NCI-H2227 treated with DMSO at 0.1 percent for 48 hours (cell line): ENCODE results near the gene PPM1M.
"Not testable (repeated sequence)": the region's sequence is repeated elsewhere in the genome, so short reads cannot be mapped to it uniquely, and the experiment has no call there.

ENCODE experiments used
- DNase-seq: peaks from one replicate; lab custom pipeline; 2025; lab: John Stamatoyannopoulos, UW

Gene PPM1M

GRCh38 chr3:52247409-52248164 lies 2.0 kb downstream of the PPM1M start:
- DNase-seq = no peak

GRCh38 chr3:52248165-52248541 lies 2.6 kb downstream of the PPM1M start:
- no peak for DNase-seq

GRCh38 chr3:52248816-52249547 lies 3.4 kb downstream of the PPM1M start:
- DNase-seq = no peak

GRCh38 chr3:52249683-52250082 lies 4.1 kb downstream of the PPM1M start:
- no peak for DNase-seq

- DNase-seq = no peak
Observed at GRCh38 chr3:52250122-52250521, 4.6 kb downstream of the PPM1M start.

- DNase-seq = no peak
Observed at GRCh38 chr3:52253314-52254304, 8.1 kb downstream of the PPM1M start.

- no peak for DNase-seq
Observed at GRCh38 chr3:52254608-52255007, 9.0 kb downstream of the PPM1M start.

GRCh38 chr3:52256159-52256558 lies 10.6 kb downstream of the PPM1M start:
- DNase-seq = no peak

- DNase-seq = no peak
Observed at GRCh38 chr3:52256622-52257021, 11.1 kb downstream of the PPM1M start.

GRCh38 chr3:52257911-52258310 lies 12.4 kb downstream of the PPM1M start:
- no peak for DNase-seq

GRCh38 chr3:52259035-52259434 lies 13.5 kb downstream of the PPM1M start:
- DNase-seq = no peak

GRCh38 chr3:52259448-52259847 lies 13.9 kb downstream of the PPM1M start:
- DNase-seq = no peak

- DNase-seq = no peak
Observed at GRCh38 chr3:52262447-52262846, 16.9 kb downstream of the PPM1M start.

- no peak for DNase-seq
Observed at GRCh38 chr3:52265387-52265786, 19.8 kb downstream of the PPM1M start.

GRCh38 chr3:52268036-52268435 lies 22.5 kb downstream of the PPM1M start:
- no peak for DNase-seq

- DNase-seq = no peak
Observed at GRCh38 chr3:52269776-52270175, 24.2 kb downstream of the PPM1M start.

GRCh38 chr3:52270252-52270754 lies 24.7 kb downstream of the PPM1M start:
- no peak for DNase-seq

- DNase-seq = not testable (repeated sequence)
Observed at GRCh38 chr3:52272172-52272571, 26.6 kb downstream of the PPM1M start.

GRCh38 chr3:52272831-52273230 lies 27.3 kb downstream of the PPM1M start:
- DNase-seq = no peak

- DNase-seq = not testable (repeated sequence)
Observed at GRCh38 chr3:52274781-52275180, 29.2 kb downstream of the PPM1M start.

GRCh38 chr3:52277071-52277964 lies 31.8 kb downstream of the PPM1M start:
- no peak for DNase-seq
